RWPE2 (cell line): ENCODE measurements around the gene SREBF2.

Experiments
- ATAC-seq: fragments of 200-7000 bp; cut with Tn5 transposase; 3 replicates; pipeline ENCODE4 v1.9.1; 2021; ENCODE audit warnings: low read depth
- DNase-seq: peaks from one replicate; pipeline ENCODE4 v3.0.0-alpha.2; 2020; ENCODE audit warnings: low spot score
- H3K27ac ChIP-seq: fragments of 450-650 bp; 2 replicates; pipeline ENCODE4 v1.5.1; 2017; ENCODE audit warnings: mild to moderate bottlenecking; ENCODE audit not compliant: poor library complexity, severe bottlenecking
- H3K27me3 ChIP-seq: fragments of 250-450 bp; sonication (Bioruptor Pico); 2 replicates; pipeline ENCODE4 v1.5.1; 2021; ENCODE audit warnings: mild to moderate bottlenecking, moderate library complexity; ENCODE audit not compliant: insufficient read depth, poor library complexity, severe bottlenecking
- H3K36me3 ChIP-seq: fragments of 250-450 bp; sonication (Bioruptor Pico); 2 replicates; pipeline ENCODE4 v1.5.1; 2020; ENCODE audit warnings: low read depth, mild to moderate bottlenecking, moderate library complexity
- H3K4me1 ChIP-seq: fragments of 250-450 bp; sonication (Bioruptor Pico); 2 replicates; pipeline ENCODE4 v1.5.1; 2021; ENCODE audit warnings: mild to moderate bottlenecking, moderate library complexity; ENCODE audit not compliant: insufficient read depth, poor library complexity, severe bottlenecking
- H3K4me3 ChIP-seq: fragments of 250-450 bp; sonication (Bioruptor Pico); 2 replicates; pipeline ENCODE4 v1.5.1; 2021; ENCODE audit warnings: mild to moderate bottlenecking, moderate library complexity; ENCODE audit not compliant: severe bottlenecking
- H3K9me3 ChIP-seq: fragments of 250-450 bp; sonication (Bioruptor Pico); 2 replicates; pipeline ENCODE4 v1.5.1; 2021; ENCODE audit warnings: mild to moderate bottlenecking, moderate library complexity; ENCODE audit not compliant: severe bottlenecking
- TF ChIP-seq, protein P1 (sequence below): fragments of 450-650 bp; IDR thresholded peaks from one replicate; pipeline ENCODE4 v1.5.1; 2017; ENCODE audit warnings: mild to moderate bottlenecking, moderate library complexity; ENCODE audit not compliant: poor library complexity, severe bottlenecking

The SREBF2 gene

DNA sequence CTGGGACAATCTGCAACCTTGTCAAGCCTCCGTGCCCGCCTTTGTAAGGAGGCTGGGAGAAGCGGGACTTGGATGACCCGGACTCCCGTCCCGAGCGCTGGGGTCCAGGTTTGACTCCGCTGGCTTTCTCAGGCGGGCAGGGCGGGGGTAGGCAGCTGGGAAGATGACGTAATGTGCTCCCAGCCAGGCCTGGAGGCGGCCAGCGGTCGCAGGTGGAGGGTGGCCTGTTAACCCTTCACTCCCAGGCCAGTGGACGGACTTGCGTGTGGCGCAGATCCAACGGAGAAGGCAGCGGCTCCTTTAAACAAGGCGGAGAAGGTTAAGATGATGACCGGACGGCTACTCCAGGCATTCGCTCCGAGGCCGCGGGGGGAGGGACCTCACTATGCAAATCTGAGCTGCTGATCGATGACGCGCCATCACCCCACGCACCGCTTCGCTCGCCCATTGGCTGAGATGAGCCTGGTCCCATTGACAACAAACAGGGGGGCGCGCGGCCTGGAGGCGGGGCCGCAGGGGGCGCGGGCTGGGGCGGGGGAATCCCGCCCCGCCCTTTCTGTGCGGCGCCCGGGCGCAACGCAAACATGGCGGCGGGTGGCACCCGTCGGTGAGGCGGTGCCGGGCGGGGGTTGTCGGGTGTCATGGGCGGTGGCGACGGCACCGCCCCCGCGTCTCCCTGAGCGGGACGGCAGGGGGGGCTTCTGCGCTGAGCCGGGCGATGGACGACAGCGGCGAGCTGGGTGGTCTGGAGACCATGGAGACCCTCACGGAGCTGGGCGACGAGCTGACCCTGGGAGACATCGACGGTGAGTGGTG lies at the start of gene SREBF2:
SREBF2 (plus strand) TSS at position 553 of the 816 bp plus-strand sequence; CDS start at position 719, 166 bp downstream.
- Histone ChIP-seq H3K4me1 (peaks cover 20% of the 10 kb centered on the region), H3K4me3 (peak within 1 kb of the TSS; percentile 89), H3K9me3 (no peaks in the 10 kb centered on the region), H3K27me3 (no peaks in the 10 kb centered on the region), H3K36me3 (peaks cover 32% of the 10 kb centered on the region), H3K27ac (peak within 1 kb of the TSS; percentile 87)
- TF ChIP-seq, protein P1, sequence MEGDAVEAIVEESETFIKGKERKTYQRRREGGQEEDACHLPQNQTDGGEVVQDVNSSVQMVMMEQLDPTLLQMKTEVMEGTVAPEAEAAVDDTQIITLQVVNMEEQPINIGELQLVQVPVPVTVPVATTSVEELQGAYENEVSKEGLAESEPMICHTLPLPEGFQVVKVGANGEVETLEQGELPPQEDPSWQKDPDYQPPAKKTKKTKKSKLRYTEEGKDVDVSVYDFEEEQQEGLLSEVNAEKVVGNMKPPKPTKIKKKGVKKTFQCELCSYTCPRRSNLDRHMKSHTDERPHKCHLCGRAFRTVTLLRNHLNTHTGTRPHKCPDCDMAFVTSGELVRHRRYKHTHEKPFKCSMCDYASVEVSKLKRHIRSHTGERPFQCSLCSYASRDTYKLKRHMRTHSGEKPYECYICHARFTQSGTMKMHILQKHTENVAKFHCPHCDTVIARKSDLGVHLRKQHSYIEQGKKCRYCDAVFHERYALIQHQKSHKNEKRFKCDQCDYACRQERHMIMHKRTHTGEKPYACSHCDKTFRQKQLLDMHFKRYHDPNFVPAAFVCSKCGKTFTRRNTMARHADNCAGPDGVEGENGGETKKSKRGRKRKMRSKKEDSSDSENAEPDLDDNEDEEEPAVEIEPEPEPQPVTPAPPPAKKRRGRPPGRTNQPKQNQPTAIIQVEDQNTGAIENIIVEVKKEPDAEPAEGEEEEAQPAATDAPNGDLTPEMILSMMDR: no peak
- DNase-seq: peak; percentile 100
- peak; percentile 92 for ATAC-seq

DNA sequence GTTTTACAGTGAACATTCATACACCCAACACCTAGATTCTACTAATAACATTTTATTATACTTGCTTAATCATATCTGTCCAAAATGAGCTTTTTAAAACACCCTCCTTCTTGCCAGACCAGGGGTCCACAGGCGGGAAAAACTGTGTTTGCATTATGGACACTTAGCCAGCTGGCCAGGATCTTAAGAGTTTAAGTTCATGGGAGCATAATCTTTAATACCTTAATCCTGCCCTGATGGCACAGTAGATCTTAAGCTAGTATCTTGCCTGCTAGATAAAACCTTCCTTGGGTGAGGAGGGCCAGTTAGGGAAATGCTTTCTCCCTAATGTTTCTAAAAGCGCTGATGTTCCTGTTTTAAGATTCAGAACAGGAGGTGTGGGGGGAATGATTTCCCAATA lies 45.6 kb upstream of the SREBF2 start:
- Histone ChIP-seq H3K36me3 (no peaks in the 10 kb centered on the region), H3K4me1 (no peaks in the 10 kb centered on the region), H3K4me3 (no peak overlapping the region), H3K27ac (no peak overlapping the region), H3K9me3 (no peaks in the 10 kb centered on the region), H3K27me3 (no peaks in the 10 kb centered on the region)
- DNase-seq (no peak), ATAC-seq (no peak)
- TF ChIP-seq, protein P1: no peak

DNA sequence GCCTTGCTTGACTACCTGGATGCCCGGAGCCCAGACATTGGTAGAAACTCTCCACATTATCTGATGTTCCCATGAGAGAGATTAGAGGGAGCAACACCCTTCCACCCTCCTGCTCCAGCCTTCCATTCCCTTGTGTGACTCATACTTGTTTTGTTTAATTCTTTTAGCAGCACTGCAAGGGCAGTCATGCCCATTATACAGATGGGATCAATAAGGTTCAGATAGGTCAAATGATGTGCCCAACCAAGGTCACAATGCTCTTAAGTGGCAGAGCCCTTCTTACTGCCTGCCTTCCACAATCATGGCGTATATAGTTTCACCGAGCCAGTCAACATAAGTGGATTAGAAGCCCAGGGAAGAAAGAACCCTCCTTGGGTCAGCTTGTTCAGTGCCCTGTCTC lies 39.0 kb upstream of the SREBF2 start:
- H3K9me3 ChIP-seq: no peaks in the 10 kb centered on the region
- no peak overlapping the region for H3K4me3 ChIP-seq
- no peaks in the 10 kb centered on the region for H3K27me3 ChIP-seq
- ATAC-seq: no peak
- H3K27ac ChIP-seq: no peak overlapping the region
- H3K4me1 ChIP-seq: no peaks in the 10 kb centered on the region
- DNase-seq: no peak
- H3K36me3 ChIP-seq: no peaks in the 10 kb centered on the region
- TF ChIP-seq, protein P1: no peak

DNA sequence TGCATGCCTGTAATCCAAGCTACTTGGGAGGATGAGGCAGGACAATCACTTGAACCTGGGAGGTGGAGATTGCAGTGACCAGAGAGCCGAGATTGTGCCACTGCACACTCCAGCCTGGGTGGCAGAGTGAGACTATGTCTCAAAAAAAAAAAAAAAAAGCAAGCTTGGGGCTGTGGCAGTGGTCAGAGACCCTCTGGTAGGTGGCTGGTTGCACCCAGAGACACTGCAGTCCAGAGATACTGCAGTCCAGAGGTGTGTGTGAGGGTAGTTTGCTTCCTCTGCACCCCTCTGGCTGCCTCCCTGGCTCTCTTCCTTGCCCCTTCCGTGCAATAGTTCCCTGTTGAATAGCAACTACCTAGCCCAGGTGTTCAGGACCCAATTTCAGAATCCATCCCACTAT lies 34.2 kb upstream of the SREBF2 start:
- ATAC-seq (no peak), DNase-seq (no peak)
- H3K27me3 ChIP-seq: no peaks in the 10 kb centered on the region
- TF ChIP-seq, protein P1: no peak
- H3K36me3 ChIP-seq: no peaks in the 10 kb centered on the region
- no peak overlapping the region for H3K4me3 ChIP-seq
- no peaks in the 10 kb centered on the region for H3K4me1 ChIP-seq
- no peaks in the 10 kb centered on the region for H3K9me3 ChIP-seq
- H3K27ac ChIP-seq: no peak overlapping the region
